IMR-90 (cell line): Measurements from ENCODE around the gene THAP12. TPM values are rescaled to one million over a fixed set of nuclear protein-coding genes. Genes with fewer than 3 reads are reported as not detected.

Experiments used
- ATAC-seq: fragments of 200-7000 bp; cut with Tn5 transposase; 2 replicates; pipeline ENCODE4 v1.9.1; 2020; ENCODE audit warnings: low read depth, mild to moderate bottlenecking, moderate library complexity
- BruUV-seq: library from RNA; stranded (reverse); fragments of 400-500 nt; replicated peaks from 2 replicates; lab custom pipeline; 2021; lab: Mats Ljungman, UMichigan
- CTCF ChIA-PET: fragments of 300-600 bp; formaldehyde crosslinking; extraction: SDS; loops from one replicate; lab custom pipeline; 2021; ENCODE audit warnings: antibody characterized with exemption; lab: Yijun Ruan, JAX
- POLR2A ChIA-PET: fragments of 300-600 bp; sonication (Branson Sonifier 250); formaldehyde crosslinking; loops from one replicate; lab custom pipeline; 2022; ENCODE audit warnings: antibody characterized with exemption; ENCODE audit not compliant: unreplicated experiment; lab: Charles Lee
- DNase-seq: peaks from one replicate; pipeline ENCODE4 v3.0.0; 2013
- H2AFZ ChIP-seq: replicated peaks from 2 replicates; pipeline ENCODE3; 2013; ENCODE audit warnings: low read length, mild to moderate bottlenecking; ENCODE audit not compliant: poor library complexity
- H2AK5ac ChIP-seq: 2 replicates; pipeline ENCODE4 v1.6.1; 2013; ENCODE audit warnings: low read depth, low read length, inconsistent platforms
- H2AK9ac ChIP-seq: replicated peaks from 2 replicates; pipeline ENCODE3; 2013; ENCODE audit warnings: mild to moderate bottlenecking, low read depth, low read length, moderate library complexity; ENCODE audit not compliant: poor library complexity
- H2BK120ac ChIP-seq: 2 replicates; pipeline ENCODE4 v1.6.1; 2013; ENCODE audit warnings: low read depth, low read length, inconsistent platforms
- H2BK15ac ChIP-seq: 3 replicates; pipeline ENCODE4 v1.6.1; 2013; ENCODE audit warnings: low read depth, low read length, inconsistent platforms
- H2BK20ac ChIP-seq: 2 replicates; pipeline ENCODE4 v1.6.1; 2013; ENCODE audit warnings: low read depth, mild to moderate bottlenecking, inconsistent platforms, low read length, moderate library complexity
- H2BK5ac ChIP-seq: 2 replicates; pipeline ENCODE4 v1.6.1; 2013; ENCODE audit warnings: mild to moderate bottlenecking, low read depth, low read length, inconsistent platforms; ENCODE audit not compliant: poor library complexity, severe bottlenecking
- H3K14ac ChIP-seq: replicated peaks from 2 replicates; pipeline ENCODE4 v1.6.1; 2013; ENCODE audit warnings: low read depth, low read length, inconsistent platforms
- H3K18ac ChIP-seq: 2 replicates; pipeline ENCODE4 v1.6.1; 2013; ENCODE audit warnings: low read depth, low read length, control low read depth
- H3K23ac ChIP-seq: 2 replicates; pipeline ENCODE4 v1.6.1; 2013; ENCODE audit warnings: low read depth, low read length, inconsistent platforms
- H3K27ac ChIP-seq: 2 replicates; pipeline ENCODE4 v1.5.1; 2013; ENCODE audit warnings: mild to moderate bottlenecking, control low read depth, low read length; ENCODE audit not compliant: insufficient read depth
- H3K27me3 ChIP-seq: 2 replicates; pipeline ENCODE4 v1.6.1; 2013; ENCODE audit warnings: low read length; ENCODE audit not compliant: control insufficient read depth, insufficient read depth
- H3K36me3 ChIP-seq: 2 replicates; pipeline ENCODE4 v1.6.1; 2013; ENCODE audit warnings: low read length, mixed read lengths; ENCODE audit not compliant: control insufficient read depth, insufficient read depth
- H3K4ac ChIP-seq: 2 replicates; pipeline ENCODE4 v1.6.1; 2013; ENCODE audit warnings: low read depth, low read length, inconsistent platforms
- H3K4me1 ChIP-seq: 2 replicates; pipeline ENCODE4 v1.6.1; 2013; ENCODE audit warnings: low read length, mixed read lengths; ENCODE audit not compliant: control insufficient read depth, insufficient read depth
- H3K4me2 ChIP-seq: 2 replicates; pipeline ENCODE4 v1.6.1; 2013; ENCODE audit warnings: low read depth, mild to moderate bottlenecking, control low read depth, low read length, moderate library complexity
- H3K4me3 ChIP-seq: 2 replicates; pipeline ENCODE4 v1.5.1; 2013; ENCODE audit warnings: low read depth, mild to moderate bottlenecking, control low read depth, low read length, moderate library complexity; ENCODE audit not compliant: insufficient read depth
- H3K56ac ChIP-seq: 2 replicates; pipeline ENCODE4 v1.6.1; 2013; ENCODE audit warnings: low read length, inconsistent platforms; ENCODE audit not compliant: insufficient read depth; ENCODE audit errors: extremely low read depth
- H3K79me1 ChIP-seq, 2 experiments: 2 replicates each; pipeline ENCODE4 v1.6.1; 2013; ENCODE audit warnings: low read length in 2 of 2, inconsistent platforms in 1 of 2, low read depth in 1 of 2
- H3K9ac ChIP-seq: 2 replicates; pipeline ENCODE4 v1.6.1; 2013; ENCODE audit warnings: low read depth, low read length, control low read depth
- H3K9me1 ChIP-seq: 2 replicates; pipeline ENCODE4 v1.6.1; 2013; ENCODE audit warnings: low read length, inconsistent platforms; ENCODE audit not compliant: insufficient read depth
- H3K9me3 ChIP-seq: 2 replicates; pipeline ENCODE4 v1.6.1; 2013; ENCODE audit warnings: low read length; ENCODE audit not compliant: control insufficient read depth, insufficient read depth
- H4K20me1 ChIP-seq: 2 replicates; pipeline ENCODE4 v1.6.1; 2013; ENCODE audit warnings: low read length, inconsistent platforms; ENCODE audit not compliant: insufficient read depth
- H4K5ac ChIP-seq: 2 replicates; pipeline ENCODE4 v1.6.1; 2013; ENCODE audit warnings: mild to moderate bottlenecking, low read depth, low read length, control low read depth
- H4K8ac ChIP-seq, 2 experiments: 2 replicates each; pipeline ENCODE4 v1.6.1; 2013; ENCODE audit warnings: low read depth in 2 of 2, low read length in 2 of 2, control low read depth in 1 of 2, inconsistent platforms in 1 of 2
- H4K91ac ChIP-seq: 2 replicates; pipeline ENCODE4 v1.6.1; 2013; ENCODE audit warnings: low read depth, low read length, inconsistent platforms; ENCODE audit not compliant: insufficient read depth
- BHLHE40 ChIP-seq: fragments of 150-350 bp; IDR thresholded peaks from 2 replicates; pipeline ENCODE4 v1.6.1; 2016; ENCODE audit warnings: mild to moderate bottlenecking, low read depth, low read length
- CEBPB ChIP-seq: IDR thresholded peaks from 2 replicates; pipeline ENCODE4 v1.6.1; 2012; ENCODE audit warnings: low read depth, low read length, improper control_type of control experiment
- CHD1 ChIP-seq: IDR thresholded peaks from 2 replicates; pipeline ENCODE4 v1.6.1; 2012; ENCODE audit warnings: low read depth, low read length, improper control_type of control experiment
- ELK1 ChIP-seq: fragments of 150-350 bp; IDR thresholded peaks from 2 replicates; pipeline ENCODE4 v1.6.1; 2016; ENCODE audit warnings: low read depth, mild to moderate bottlenecking, low read length, moderate library complexity, borderline replicate concordance
- FOS ChIP-seq: fragments of 150-350 bp; IDR thresholded peaks from 2 replicates; pipeline ENCODE4 v1.6.1; 2016; ENCODE audit warnings: low read depth, low read length
- MAFK ChIP-seq: IDR thresholded peaks from 2 replicates; pipeline ENCODE4 v1.6.1; 2012; ENCODE audit warnings: low read depth, low read length, improper control_type of control experiment
- MAZ ChIP-seq: IDR thresholded peaks from 2 replicates; pipeline ENCODE4 v1.6.1; 2012; ENCODE audit warnings: low read depth, mild to moderate bottlenecking, low read length, improper control_type of control experiment, moderate library complexity, borderline replicate concordance
- MXI1 ChIP-seq: IDR thresholded peaks from 2 replicates; pipeline ENCODE4 v1.6.1; 2012; ENCODE audit warnings: low read depth, mild to moderate bottlenecking, low read length, moderate library complexity, borderline replicate concordance
- NFE2L2 ChIP-seq: fragments of 150-350 bp; IDR thresholded peaks from 2 replicates; pipeline ENCODE4 v1.6.1; 2016; ENCODE audit warnings: low read depth, mild to moderate bottlenecking, low read length
- POLR2A ChIP-seq: IDR thresholded peaks from 2 replicates; pipeline ENCODE4 v1.6.1; 2012; ENCODE audit warnings: mild to moderate bottlenecking, low read depth, low read length
- RAD21 ChIP-seq: IDR thresholded peaks from 2 replicates; pipeline ENCODE4 v1.6.1; 2012; ENCODE audit warnings: low read length, improper control_type of control experiment
- RCOR1 ChIP-seq: IDR thresholded peaks from 2 replicates; pipeline ENCODE4 v1.6.1; 2012; ENCODE audit warnings: mild to moderate bottlenecking, low read length, improper control_type of control experiment; ENCODE audit not compliant: insufficient replicate concordance
- RFX5 ChIP-seq: IDR thresholded peaks from 2 replicates; pipeline ENCODE4 v1.8.0; 2012; ENCODE audit warnings: low read depth, mild to moderate bottlenecking, low read length, moderate library complexity
- SMC3 ChIP-seq: fragments of 150-350 bp; IDR thresholded peaks from 2 replicates; pipeline ENCODE4 v1.6.1; 2016; ENCODE audit warnings: low read depth, mild to moderate bottlenecking, antibody characterized with exemption, low read length, moderate library complexity
- dilution Hi-C: fragments of 300-500 bp; cut with HindIII; formaldehyde crosslinking; loops from one replicate; pipeline ENCODE4 v1.14.3; 2018; ENCODE audit warnings: low sequenced_read_pairs; ENCODE audit not compliant: unreplicated experiment
- in situ Hi-C: fragments of 300-500 bp; cut with MboI; formaldehyde crosslinking; loops from 3 replicates; pipeline ENCODE4 v1.14.3; 2019; ENCODE audit warnings: low sequenced_read_pairs, inconsistent platforms, mixed read lengths
- intact Hi-C: fragments of 100-400 bp; cut with micrococcal nuclease; formaldehyde crosslinking; loops from 2 replicates; pipeline ENCODE4 v1.10.0; 2022
- polyA plus RNA-seq, 3 experiments: library from polyadenylated mRNA; depleted of rRNA; stranded (reverse); fragments of >200 nt; gene quantifications; 2 replicates each; pipeline ENCODE4 v1.2.3, GENCODE V29; 2012; ENCODE audit warnings: low replicate concordance in 1 of 3
- total RNA-seq: library from RNA; depleted of rRNA; stranded (reverse); fragments of >200 nt; gene quantifications from 2 replicates; pipeline ENCODE4 v1.2.3, GENCODE V29; 2012
- TF ChIP-seq, protein P1 (sequence below): fragments of 150-350 bp; IDR thresholded peaks from 2 replicates; pipeline ENCODE4 v1.6.1; 2017; ENCODE audit warnings: mild to moderate bottlenecking, antibody characterized with exemption, low read length, low read depth
- TF ChIP-seq, protein P2 (sequence below): conservative IDR thresholded peaks from 2 replicates; pipeline ENCODE4 v1.5.1; 2012; ENCODE audit warnings: mild to moderate bottlenecking, low read depth, low read length, improper control_type of control experiment

Gene THAP12
- total and polyA plus RNA-seq, 2 of the 4 experiments (the other 2 are of a cell fraction): 25.1 to 27.3 TPM

DNA sequence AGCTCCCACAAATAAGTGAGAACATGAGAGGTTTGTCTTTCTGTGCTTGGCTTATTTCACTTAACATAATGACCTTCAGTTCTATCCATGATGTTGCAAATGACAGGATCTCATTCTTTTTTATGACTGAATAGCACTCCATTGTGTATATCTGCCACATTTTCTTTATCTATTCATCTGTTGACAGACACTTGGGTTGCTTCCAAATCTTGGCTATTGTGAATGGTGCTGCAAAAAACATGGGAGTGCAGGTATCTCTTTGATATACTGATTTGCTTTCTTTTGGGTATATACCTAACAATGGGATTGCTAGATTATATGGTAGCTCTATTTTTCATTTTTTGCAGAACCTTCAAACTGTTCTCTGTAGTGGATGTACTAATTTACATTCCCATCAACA, 13.5 kb upstream of the THAP12 start:
- H3K9me3 ChIP-seq: no peaks in the 10 kb centered on the region
- H3K56ac ChIP-seq: no peak overlapping the region
- H2AFZ ChIP-seq: no peak overlapping the region
- no peak overlapping the region for H2BK5ac ChIP-seq
- in situ Hi-C loops (no loop called here), intact Hi-C loops (no loop called here), dilution Hi-C loops (no loop called here)
- H2AK5ac ChIP-seq: no peak overlapping the region
- ATAC-seq (no peak), DNase-seq (no peak)
- no TSS peak for BruUV-seq
- no peak overlapping the region for H2AK9ac ChIP-seq
- H3K9ac ChIP-seq: no peak overlapping the region
- no peaks in the 10 kb centered on the region for H3K9me1 ChIP-seq
- H3K4me2 ChIP-seq: no peak overlapping the region
- no peak overlapping the region for H3K18ac ChIP-seq
- no peak overlapping the region for H4K8ac ChIP-seq
- H4K20me1 ChIP-seq: no peaks in the 10 kb centered on the region
- H3K4ac ChIP-seq: no peak overlapping the region
- H3K14ac ChIP-seq: no peak overlapping the region
- H2BK15ac ChIP-seq: no peak overlapping the region
- no peaks in the 10 kb centered on the region for H3K4me1 ChIP-seq
- ChIA-PET CTCF (no interaction called here), POLR2A (no interaction called here)
- no peak overlapping the region for H4K91ac ChIP-seq
- no peak overlapping the region for H2BK120ac ChIP-seq
- no peak overlapping the region for H3K27ac ChIP-seq
- no peak overlapping the region for H3K4me3 ChIP-seq
- no peaks in the 10 kb centered on the region for H3K27me3 ChIP-seq
- H4K5ac ChIP-seq: no peak overlapping the region
- TF ChIP-seq MXI1 (no peak), POLR2A (no peak), CHD1 (no peak), MAZ (no peak), ELK1 (no peak), RCOR1 (no peak), CEBPB (no peak), FOS (no peak), MAFK (no peak), NFE2L2 (no peak), SMC3 (no peak), RFX5 (no peak), RAD21 (no peak), BHLHE40 (no peak)
- TF ChIP-seq, protein P1, sequence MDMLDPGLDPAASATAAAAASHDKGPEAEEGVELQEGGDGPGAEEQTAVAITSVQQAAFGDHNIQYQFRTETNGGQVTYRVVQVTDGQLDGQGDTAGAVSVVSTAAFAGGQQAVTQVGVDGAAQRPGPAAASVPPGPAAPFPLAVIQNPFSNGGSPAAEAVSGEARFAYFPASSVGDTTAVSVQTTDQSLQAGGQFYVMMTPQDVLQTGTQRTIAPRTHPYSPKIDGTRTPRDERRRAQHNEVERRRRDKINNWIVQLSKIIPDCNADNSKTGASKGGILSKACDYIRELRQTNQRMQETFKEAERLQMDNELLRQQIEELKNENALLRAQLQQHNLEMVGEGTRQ: no peak
- TF ChIP-seq, protein P2, sequence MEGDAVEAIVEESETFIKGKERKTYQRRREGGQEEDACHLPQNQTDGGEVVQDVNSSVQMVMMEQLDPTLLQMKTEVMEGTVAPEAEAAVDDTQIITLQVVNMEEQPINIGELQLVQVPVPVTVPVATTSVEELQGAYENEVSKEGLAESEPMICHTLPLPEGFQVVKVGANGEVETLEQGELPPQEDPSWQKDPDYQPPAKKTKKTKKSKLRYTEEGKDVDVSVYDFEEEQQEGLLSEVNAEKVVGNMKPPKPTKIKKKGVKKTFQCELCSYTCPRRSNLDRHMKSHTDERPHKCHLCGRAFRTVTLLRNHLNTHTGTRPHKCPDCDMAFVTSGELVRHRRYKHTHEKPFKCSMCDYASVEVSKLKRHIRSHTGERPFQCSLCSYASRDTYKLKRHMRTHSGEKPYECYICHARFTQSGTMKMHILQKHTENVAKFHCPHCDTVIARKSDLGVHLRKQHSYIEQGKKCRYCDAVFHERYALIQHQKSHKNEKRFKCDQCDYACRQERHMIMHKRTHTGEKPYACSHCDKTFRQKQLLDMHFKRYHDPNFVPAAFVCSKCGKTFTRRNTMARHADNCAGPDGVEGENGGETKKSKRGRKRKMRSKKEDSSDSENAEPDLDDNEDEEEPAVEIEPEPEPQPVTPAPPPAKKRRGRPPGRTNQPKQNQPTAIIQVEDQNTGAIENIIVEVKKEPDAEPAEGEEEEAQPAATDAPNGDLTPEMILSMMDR: no peak
- H2BK20ac ChIP-seq: no peak overlapping the region
- H3K36me3 ChIP-seq: no peaks in the 10 kb centered on the region
- H3K23ac ChIP-seq: no peak overlapping the region
- H3K79me1 ChIP-seq: no peaks in the 10 kb centered on the region
